Measurements from ENCODE around the gene SSTR3. TPM values are rescaled to one million over a fixed set of nuclear protein-coding genes. Genes with fewer than 3 reads are reported as not detected.

The SSTR3 gene
- total RNA-seq, 1 experiment from 2014 or later: 0.22 TPM

GRCh38 chr22:37207981-37208380 is 4.3 kb downstream of the SSTR3 start (continued):
- TF ChIP-seq ZSCAN18 (CRISPR knock-in tag; IDR thresholded peaks at IDR 0.05) (no peak), FOXK1 (CRISPR knock-in tag; IDR thresholded peaks at IDR 0.05) (no peak), FOXP4 (CRISPR knock-in tag; IDR thresholded peaks at IDR 0.05) (no peak), ZNF232 (CRISPR knock-in tag; IDR thresholded peaks at IDR 0.05) (no peak)

GRCh38 chr22:37206841-37207821 is 5.1 kb downstream of the SSTR3 start:
- Mint-ChIP-seq H3K27ac (no peak overlapping the region), H3K36me3 (no peaks in the 10 kb centered on the region), H3K27me3 (ENCODE audit: low read depth) (peaks cover 6% of the 10 kb centered on the region; the same call in 1 of the 2 replicates), H3K4me3 (no peak overlapping the region), H3K4me1 (peaks cover 6% of the 10 kb centered on the region), H3K9me3 (no peaks in the 10 kb centered on the region)
- TF ChIP-seq MLX (CRISPR knock-in tag; IDR thresholded peaks at IDR 0.05) (no peak), ZNF396 (CRISPR knock-in tag; IDR thresholded peaks at IDR 0.05; ENCODE audit: borderline replicate concordance) (no peak), TEAD4 (CRISPR knock-in tag; IDR thresholded peaks at IDR 0.05) (no peak), ESRRA (CRISPR knock-in tag; IDR thresholded peaks at IDR 0.05; ENCODE audit: borderline replicate concordance) (no peak), ZBTB43 (CRISPR knock-in tag; IDR thresholded peaks at IDR 0.05) (no peak), TP53 (CRISPR knock-in tag; IDR thresholded peaks at IDR 0.05) (no peak), ZNF671 (CRISPR knock-in tag; IDR thresholded peaks at IDR 0.05) (no peak), NFE2L1 (CRISPR knock-in tag; IDR thresholded peaks at IDR 0.05) (no peak)
- POLR2A ChIA-PET: no interaction called here
- DNase-seq (ENCODE audit: low spot score) (no peak), ATAC-seq (no peak)
- CTCF ChIA-PET: interaction anchor here (2.0 kb wide), 1 partner anchor 53 kb away, joined by 10 read pairs; no protein-coding TSS in a partner anchor

GRCh38 chr22:37206118-37206840 is 6.0 kb downstream of the SSTR3 start:
- peaks cover 6% of the 10 kb centered on the region; the same call in 1 of the 2 replicates for H3K27me3 Mint-ChIP-seq (ENCODE audit: low read depth)
- H3K27ac Mint-ChIP-seq: no peak overlapping the region
- POLR2A ChIA-PET: no interaction called here
- DNase-seq (ENCODE audit: low spot score) (no peak), ATAC-seq (no peak)
- H3K9me3 Mint-ChIP-seq: no peaks in the 10 kb centered on the region
- no peaks in the 10 kb centered on the region for H3K36me3 Mint-ChIP-seq
- CTCF ChIA-PET: interaction anchor here (2.0 kb wide), 1 partner anchor 54 kb away, joined by 10 read pairs; no protein-coding TSS in a partner anchor
- peaks cover 2% of the 10 kb centered on the region; the same call in 1 of the 2 replicates for H3K4me1 Mint-ChIP-seq
- H3K4me3 Mint-ChIP-seq: no peak overlapping the region
- TF ChIP-seq ZNF425 (CRISPR knock-in tag; conservative IDR thresholded peaks at IDR 0.05) (no peak), GRHL2 (CRISPR knock-in tag; IDR thresholded peaks at IDR 0.05; ENCODE audit: insufficient replicate concordance, severe bottlenecking) (no peak)

All from WTC11 (cell line).